SK-N-SH (cell line): ENCODE measurements around the gene XCL1. TPM values are rescaled to one million over a fixed set of nuclear protein-coding genes. Genes with fewer than 3 reads are reported as not detected.

Experiments used
- CTCF ChIA-PET: fragments of 300-600, 350-600 bp; formaldehyde crosslinking; extraction: SDS; loops from one replicate; lab custom pipeline; 2021; lab: Yijun Ruan, JAX
- POLR2A ChIA-PET: fragments of 350-600 bp; sonication (Branson Sonifier 250); formaldehyde crosslinking; extraction: SDS; loops from one replicate; lab custom pipeline; 2020; ENCODE audit warnings: antibody characterized with exemption, inconsistent platforms; lab: Yijun Ruan, JAX
- DNase-seq: peaks from one replicate; pipeline ENCODE4 v3.0.0; 2012
- H2AFZ ChIP-seq: fragments of 200-600 bp; sonication (generic); 2 replicates; pipeline ENCODE4 v1.8.1; 2016; ENCODE audit warnings: antibody characterized with exemption, mild to moderate bottlenecking, low read depth
- H3F3A ChIP-seq: fragments of 200-600 bp; sonication (generic); replicated peaks from 2 replicates; pipeline ENCODE3; 2016; ENCODE audit warnings: antibody characterized with exemption, mild to moderate bottlenecking; ENCODE audit not compliant: insufficient read depth
- H3K27ac ChIP-seq, 2 experiments: fragments of 200-500 bp in 1 of 2; fragments of 200-600 bp in 1 of 2; sonication (Bioruptor generic) in 1 of 2; sonication (generic), shearing (Covaris generic) in 1 of 2; 2 replicates each; pipeline versions ENCODE4 v1.5.1 to v1.6.1; 2014 to 2016; ENCODE audit warnings: low read depth in 2 of 2, inconsistent platforms in 1 of 2, low read length in 1 of 2, mild to moderate bottlenecking in 1 of 2, mixed read lengths in 1 of 2
- H3K27me3 ChIP-seq: fragments of 200-600 bp; sonication (generic), shearing (Covaris generic); 2 replicates; pipeline ENCODE4 v1.6.1; 2016; ENCODE audit warnings: mixed run types; ENCODE audit not compliant: insufficient read depth
- H3K36me3 ChIP-seq, 2 experiments: fragments of 200-500 bp in 1 of 2; fragments of 200-600 bp in 1 of 2; sonication (Bioruptor generic) in 1 of 2; sonication (generic) in 1 of 2; replicated peaks in 1 of 2; 2 replicates each; pipeline versions ENCODE3 to v1.5.1; 2014 to 2016; ENCODE audit warnings: low read length in 1 of 2, mild to moderate bottlenecking in 1 of 2; ENCODE audit not compliant: insufficient read depth in 2 of 2, control insufficient read depth in 1 of 2
- H3K4me1 ChIP-seq, 2 experiments: fragments of 200-500 bp in 1 of 2; fragments of 200-600 bp in 1 of 2; sonication (Bioruptor generic) in 1 of 2; sonication (generic), shearing (Covaris generic) in 1 of 2; 2 replicates each; pipeline versions ENCODE4 v1.5.1 to v1.6.1; 2014 to 2016; ENCODE audit warnings: low read depth in 1 of 2, low read length in 1 of 2, mixed run types in 1 of 2; ENCODE audit not compliant: insufficient read depth in 2 of 2, control insufficient read depth in 1 of 2
- H3K4me2 ChIP-seq: fragments of 200-600 bp; sonication (generic), shearing (Covaris generic); 2 replicates; pipeline ENCODE4 v1.6.1; 2017; ENCODE audit warnings: mixed run types
- H3K4me3 ChIP-seq, 2 experiments: fragments of 200-500 bp in 1 of 2; fragments of 200-600 bp in 1 of 2; sonication (Bioruptor generic) in 1 of 2; sonication (generic), shearing (Covaris generic) in 1 of 2; 2 replicates each; pipeline versions ENCODE4 v1.5.1 to v1.8.1; 2014 to 2016; ENCODE audit warnings: low read depth in 2 of 2, inconsistent platforms in 1 of 2, low read length in 1 of 2, mild to moderate bottlenecking in 1 of 2, mixed read lengths in 1 of 2, moderate library complexity in 1 of 2
- H3K79me2 ChIP-seq: fragments of 200-600 bp; sonication (generic); 2 replicates; pipeline ENCODE4 v1.8.1; 2017; ENCODE audit warnings: mild to moderate bottlenecking; ENCODE audit not compliant: insufficient read depth
- H3K9ac ChIP-seq: fragments of 200-600 bp; sonication (generic); 2 replicates; pipeline ENCODE4 v1.6.1; 2017; ENCODE audit warnings: mixed run types
- H3K9me2 ChIP-seq: fragments of 200-600 bp; sonication (generic); 2 replicates; pipeline ENCODE4 v1.6.1; 2017; ENCODE audit warnings: mixed run types
- H3K9me3 ChIP-seq: fragments of 200-600 bp; sonication (generic); 2 replicates; pipeline ENCODE4 v1.6.1; 2017; ENCODE audit warnings: mixed run types, mild to moderate bottlenecking, moderate library complexity
- H4K20me1 ChIP-seq: fragments of 200-600 bp; sonication (generic); 2 replicates; pipeline ENCODE4 v1.6.1; 2017; ENCODE audit warnings: mild to moderate bottlenecking, mixed run types; ENCODE audit not compliant: insufficient read depth
- ELF1 ChIP-seq: IDR thresholded peaks from 2 replicates; pipeline ENCODE4 v1.4.0; 2012
- EP300 ChIP-seq, 2 experiments: IDR thresholded peaks; 2 replicates each; pipeline versions ENCODE4 v1.4.0 to v1.6.1; 2012; ENCODE audit warnings: borderline replicate concordance in 1 of 2, low read depth in 1 of 2, low read length in 1 of 2
- FOXJ3 ChIP-seq: sonication (generic); formaldehyde crosslinking; IDR thresholded peaks from 2 replicates; pipeline ENCODE4 v1.5.1; 2020; ENCODE audit warnings: mild to moderate bottlenecking, missing genetic modification reagents
- FOXM1 ChIP-seq: IDR thresholded peaks from 2 replicates; pipeline ENCODE4 v1.4.0; 2012; ENCODE audit warnings: low read depth, mild to moderate bottlenecking
- MXI1 ChIP-seq: IDR thresholded peaks from 2 replicates; pipeline ENCODE4 v1.6.1; 2012; ENCODE audit warnings: mild to moderate bottlenecking, low read depth, low read length, improper control_type of control experiment
- NRF1 ChIP-seq: IDR thresholded peaks from 2 replicates; pipeline ENCODE4 v1.6.1; 2012; ENCODE audit warnings: low read depth, mild to moderate bottlenecking, low read length
- PBX3 ChIP-seq: IDR thresholded peaks from 2 replicates; pipeline ENCODE4; 2012
- POLR2AphosphoS5 ChIP-seq: IDR thresholded peaks from 2 replicates; pipeline ENCODE4 v1.6.1; 2012; ENCODE audit warnings: low read depth, low read length
- RAD21 ChIP-seq: IDR thresholded peaks from 2 replicates; pipeline ENCODE4 v1.6.1; 2012; ENCODE audit warnings: mild to moderate bottlenecking, low read length
- SIN3A ChIP-seq: IDR thresholded peaks from 2 replicates; pipeline ENCODE4 v1.6.1; 2012; ENCODE audit warnings: low read depth, mild to moderate bottlenecking, low read length, moderate library complexity, borderline replicate concordance
- SMC3 ChIP-seq: IDR thresholded peaks from 2 replicates; pipeline ENCODE4 v1.6.1; 2012; ENCODE audit warnings: low read depth, low read length, improper control_type of control experiment
- TAF1 ChIP-seq: IDR thresholded peaks from 2 replicates; pipeline ENCODE4 v1.6.1; 2012; ENCODE audit warnings: low read depth, mild to moderate bottlenecking, low read length, moderate library complexity, borderline replicate concordance
- TCF12 ChIP-seq: IDR thresholded peaks from 2 replicates; pipeline ENCODE4 v1.4.0; 2012
- USF1 ChIP-seq: IDR thresholded peaks from 2 replicates; pipeline ENCODE4 v1.4.0; 2012; ENCODE audit warnings: low read depth, borderline replicate concordance
- ZBTB33 ChIP-seq: IDR thresholded peaks from 2 replicates; pipeline ENCODE4 v1.4.0; 2012; ENCODE audit warnings: low read depth, borderline replicate concordance
- WGBS: methylation state at CpG from one replicate; pipeline ENCODE4 v1.1.6; 2017; ENCODE audit warnings: low lambda C conversion rate; 5-methylcytosine and 5-hydroxymethylcytosine counted together
- polyA plus RNA-seq, 3 experiments: library from polyadenylated mRNA; depleted of rRNA; stranded (reverse); fragments of >200 nt; gene quantifications; 2 replicates each; pipeline ENCODE4 v1.2.3, GENCODE V29; 2012
- TF ChIP-seq, protein P1 (sequence below): fragments of 150-350 bp; IDR thresholded peaks from 2 replicates; pipeline ENCODE4 v1.6.1; 2016; ENCODE audit warnings: mild to moderate bottlenecking, low read depth, low read length

Gene XCL1
- polyA plus RNA-seq, 1 of the 3 experiments (the other 2 are of a cell fraction) = not detected

DNA sequence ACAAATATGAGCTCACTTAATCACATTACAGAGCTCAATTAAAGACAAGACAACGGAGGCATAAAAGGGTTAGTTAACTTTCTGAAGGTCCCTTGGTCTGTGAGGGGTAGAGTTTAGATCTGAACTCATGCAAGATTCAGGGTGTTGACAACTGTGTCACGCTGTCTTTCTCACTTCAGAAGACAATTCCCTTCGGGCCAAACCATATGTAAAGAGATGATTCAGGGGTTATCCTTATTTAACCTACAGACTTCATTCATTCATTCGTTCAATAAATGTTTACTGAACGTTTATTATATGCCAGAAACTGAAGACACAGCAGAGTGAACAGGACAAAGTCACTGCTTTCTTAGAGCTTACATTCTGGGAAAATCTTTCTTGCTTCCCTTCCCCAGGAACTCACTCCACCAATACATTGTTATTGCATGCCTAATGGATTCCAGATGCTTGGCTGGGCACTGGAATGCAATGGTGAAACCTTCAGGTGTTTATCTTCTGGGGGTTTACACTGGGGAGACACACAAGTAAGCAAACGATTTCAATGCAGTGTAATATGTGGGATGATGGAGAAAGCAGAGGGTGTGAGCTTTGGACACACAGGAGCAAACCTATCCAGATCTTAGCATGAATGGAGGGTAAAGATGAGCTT lies 6.4 kb downstream of the XCL1 start:
- Histone ChIP-seq H3K27me3 (no peaks in the 10 kb centered on the region), H3F3A (peaks cover 5% of the 10 kb centered on the region), H3K9ac (no peak overlapping the region), H2AFZ (peak overlapping the region; percentile 50; the same call in 1 of the 2 replicates), H3K4me2 (peak overlapping the region; percentile 11; the same call in 1 of the 2 replicates), H3K79me2 (no peaks in the 10 kb centered on the region), H3K36me3 (no peaks in the 10 kb centered on the region), H3K9me2 (no peaks in the 10 kb centered on the region), H3K4me3 (no peak overlapping the region), H3K9me3 (no peaks in the 10 kb centered on the region), H4K20me1 (no peaks in the 10 kb centered on the region), H3K27ac (peak overlapping the region; percentile 4 to 87; a peak in 3 of 4 replicates), H3K4me1 (peaks cover 0 to 12% of the 10 kb centered on the region in 2 experiments; a peak in 2 of 4 replicates)
- TF ChIP-seq ELF1 (no peak), POLR2AphosphoS5 (peak; percentile 37; the same call in 1 of the 2 replicates), TCF12 (peak; percentile 95)
- POLR2A ChIA-PET = no interaction called here
- WGBS = 48% methylated on average over 6 of the region's 6 CpGs
- DNase-seq = no peak
- CTCF ChIA-PET = interaction anchor here (1.0 to 3.9 kb wide), 5 partner anchors 10 to 240 kb away, joined by 3 to 21 read pairs (median 5); no protein-coding TSS in a partner anchor

GRCh38 chr1:168583571-168583970 lies 7.2 kb downstream of the XCL1 start:
- Histone ChIP-seq H3K79me2 (no peaks in the 10 kb centered on the region), H3K4me2 (no peak overlapping the region), H3K9me3 (no peaks in the 10 kb centered on the region), H3K9ac (no peak overlapping the region), H3K4me1 (peaks cover 0 to 12% of the 10 kb centered on the region in 2 experiments; a peak in 2 of 4 replicates), H3K27ac (peak overlapping the region in 1 of 2 experiments; percentile 87; a peak in 2 of 4 replicates), H2AFZ (no peak overlapping the region), H3K9me2 (no peaks in the 10 kb centered on the region), H3K36me3 (no peaks in the 10 kb centered on the region), H3K27me3 (no peaks in the 10 kb centered on the region), H4K20me1 (no peaks in the 10 kb centered on the region), H3K4me3 (no peak overlapping the region), H3F3A (peaks cover 5% of the 10 kb centered on the region)
- ChIA-PET POLR2A (no interaction called here), CTCF (interaction anchor here (2.3 to 3.9 kb wide), 2 partner anchors 144 to 241 kb away, joined by 8 to 21 read pairs; no protein-coding TSS in a partner anchor)
- WGBS = 91% methylated on average over 6 of the region's 6 CpGs
- TF ChIP-seq EP300 (IDR thresholded peaks at IDR 0.05; ENCODE audit: borderline replicate concordance in 1 of 2, low read depth in 1 of 2, low read length in 1 of 2) (no peak), USF1 (no peak), FOXM1 (no peak), SMC3 (no peak), ZBTB33 (no peak), RAD21 (no peak), FOXJ3 (CRISPR knock-in tag) (no peak), TAF1 (no peak), ELF1 (no peak), SIN3A (no peak), NRF1 (no peak), MXI1 (no peak), PBX3 (no peak)
- TF ChIP-seq, protein P1, sequence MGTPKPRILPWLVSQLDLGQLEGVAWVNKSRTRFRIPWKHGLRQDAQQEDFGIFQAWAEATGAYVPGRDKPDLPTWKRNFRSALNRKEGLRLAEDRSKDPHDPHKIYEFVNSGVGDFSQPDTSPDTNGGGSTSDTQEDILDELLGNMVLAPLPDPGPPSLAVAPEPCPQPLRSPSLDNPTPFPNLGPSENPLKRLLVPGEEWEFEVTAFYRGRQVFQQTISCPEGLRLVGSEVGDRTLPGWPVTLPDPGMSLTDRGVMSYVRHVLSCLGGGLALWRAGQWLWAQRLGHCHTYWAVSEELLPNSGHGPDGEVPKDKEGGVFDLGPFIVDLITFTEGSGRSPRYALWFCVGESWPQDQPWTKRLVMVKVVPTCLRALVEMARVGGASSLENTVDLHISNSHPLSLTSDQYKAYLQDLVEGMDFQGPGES = no peak
- DNase-seq = no peak
